Measurements from ENCODE around the gene GAL3ST3.
"Not testable (repeated sequence)": the region's sequence is repeated elsewhere in the genome, so short reads cannot be mapped to it uniquely, and the experiment has no call there.

The GAL3ST3 gene, protein sequence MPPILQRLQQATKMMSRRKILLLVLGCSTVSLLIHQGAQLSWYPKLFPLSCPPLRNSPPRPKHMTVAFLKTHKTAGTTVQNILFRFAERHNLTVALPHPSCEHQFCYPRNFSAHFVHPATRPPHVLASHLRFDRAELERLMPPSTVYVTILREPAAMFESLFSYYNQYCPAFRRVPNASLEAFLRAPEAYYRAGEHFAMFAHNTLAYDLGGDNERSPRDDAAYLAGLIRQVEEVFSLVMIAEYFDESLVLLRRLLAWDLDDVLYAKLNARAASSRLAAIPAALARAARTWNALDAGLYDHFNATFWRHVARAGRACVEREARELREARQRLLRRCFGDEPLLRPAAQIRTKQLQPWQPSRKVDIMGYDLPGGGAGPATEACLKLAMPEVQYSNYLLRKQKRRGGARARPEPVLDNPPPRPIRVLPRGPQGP

DNA sequence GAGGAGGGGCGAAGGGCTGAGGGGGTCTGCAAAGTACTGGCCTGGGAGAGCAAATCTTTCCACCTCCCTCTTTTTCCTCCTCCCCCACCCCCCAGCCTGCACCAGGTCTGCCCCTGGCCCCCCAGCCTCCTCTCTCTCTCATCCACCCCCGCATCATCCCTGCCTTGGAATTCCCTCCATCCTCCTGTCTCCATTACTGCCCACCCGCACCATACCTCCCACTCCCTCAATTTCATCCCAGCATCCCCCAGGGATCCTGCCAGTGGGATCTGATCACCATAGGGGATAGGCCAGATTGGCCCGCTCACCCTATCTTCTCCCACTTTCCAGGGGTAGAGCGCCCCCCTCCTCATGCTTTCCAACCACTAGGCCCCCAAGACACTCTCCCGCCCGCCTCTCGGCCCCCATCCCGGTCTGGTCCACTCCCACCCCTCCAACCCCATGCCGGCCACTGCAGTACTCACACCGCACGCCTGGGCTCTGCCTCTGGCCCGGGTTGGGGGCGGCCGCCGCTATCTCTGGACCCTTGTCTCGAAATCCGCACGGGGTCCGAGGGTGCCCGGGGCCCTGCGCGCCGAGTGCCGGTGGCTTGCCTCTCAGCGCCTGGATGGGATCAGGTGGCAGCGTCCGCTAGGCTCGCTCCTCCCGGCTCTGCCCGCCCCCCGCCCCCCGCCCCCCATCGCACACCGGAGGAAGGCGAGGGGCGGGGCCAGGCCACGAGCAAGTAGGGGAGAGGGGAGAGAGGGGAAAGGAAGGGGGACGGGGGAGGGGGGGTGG is at the start of gene GAL3ST3:
Gene GAL3ST3 (minus strand): TSS at position 615 of the 777 bp plus-strand sequence. CDS start 3,746 bp downstream, outside the sequence.
- in situ Hi-C loops (cut with MboI; ENCODE audit: low sequenced_read_pairs): no loop called here

DNA sequence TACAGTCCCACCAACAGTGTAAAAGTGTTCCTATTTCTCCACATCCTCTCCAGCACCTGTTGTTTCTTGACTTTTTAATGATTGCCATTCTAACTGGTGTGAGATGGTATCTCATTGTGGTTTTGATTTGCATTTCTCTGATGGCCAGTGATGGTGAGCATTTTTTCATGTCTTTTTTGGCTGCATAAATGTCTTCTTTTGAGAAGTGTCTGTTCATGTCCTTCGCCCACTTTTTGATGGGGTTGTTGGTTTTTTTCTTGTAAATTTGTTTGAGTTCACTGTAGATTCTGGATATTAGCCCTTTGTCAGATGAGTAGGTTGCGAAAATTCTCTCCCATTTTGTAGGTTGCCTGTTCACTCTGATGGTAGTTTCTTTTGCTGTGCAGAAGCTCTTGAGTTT is 43.2 kb upstream of the GAL3ST3 start:
- in situ Hi-C loops (cut with MboI; ENCODE audit: low sequenced_read_pairs): not testable (repeated sequence)

DNA sequence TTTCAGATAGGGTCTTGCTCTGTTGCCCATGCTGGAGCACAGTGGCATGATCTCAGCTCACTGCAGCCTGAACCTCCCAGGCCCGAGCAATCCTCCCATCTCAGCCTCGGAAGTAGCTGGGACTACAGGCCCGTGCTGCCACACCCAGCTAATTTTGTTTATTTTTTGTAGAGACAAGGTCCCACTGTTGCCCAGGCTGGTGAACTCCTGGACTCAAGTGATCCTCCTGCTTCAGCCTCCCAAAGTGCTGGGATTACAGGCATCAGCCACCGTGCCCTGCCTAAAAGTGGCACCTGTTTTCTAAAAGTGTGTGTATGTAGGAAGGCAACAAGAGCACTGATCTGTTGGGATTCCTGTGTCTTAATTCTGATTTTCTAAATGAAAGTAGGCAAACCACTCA is 41.3 kb upstream of the GAL3ST3 start:
- in situ Hi-C loops (cut with MboI; ENCODE audit: low sequenced_read_pairs): no loop called here

DNA sequence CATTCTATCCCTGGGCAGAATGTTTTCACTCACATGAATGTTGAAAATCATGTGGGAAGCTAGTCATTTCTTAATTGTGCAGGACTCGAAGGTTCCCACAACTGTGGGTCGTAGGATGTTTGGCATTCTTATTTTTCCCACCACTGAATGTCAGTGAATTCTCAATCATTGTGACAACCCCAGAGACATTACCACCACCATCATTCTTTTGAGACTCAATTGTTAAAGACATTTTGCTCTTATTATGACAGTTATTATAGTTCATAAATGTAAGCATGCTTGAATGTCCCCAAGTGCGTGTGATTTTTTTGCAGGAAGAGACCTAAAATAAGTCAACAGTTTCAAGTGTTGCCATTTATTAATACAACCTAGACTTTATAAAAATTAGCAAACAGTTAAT is 40.1 kb upstream of the GAL3ST3 start:
- in situ Hi-C loops (cut with MboI; ENCODE audit: low sequenced_read_pairs): no loop called here

DNA sequence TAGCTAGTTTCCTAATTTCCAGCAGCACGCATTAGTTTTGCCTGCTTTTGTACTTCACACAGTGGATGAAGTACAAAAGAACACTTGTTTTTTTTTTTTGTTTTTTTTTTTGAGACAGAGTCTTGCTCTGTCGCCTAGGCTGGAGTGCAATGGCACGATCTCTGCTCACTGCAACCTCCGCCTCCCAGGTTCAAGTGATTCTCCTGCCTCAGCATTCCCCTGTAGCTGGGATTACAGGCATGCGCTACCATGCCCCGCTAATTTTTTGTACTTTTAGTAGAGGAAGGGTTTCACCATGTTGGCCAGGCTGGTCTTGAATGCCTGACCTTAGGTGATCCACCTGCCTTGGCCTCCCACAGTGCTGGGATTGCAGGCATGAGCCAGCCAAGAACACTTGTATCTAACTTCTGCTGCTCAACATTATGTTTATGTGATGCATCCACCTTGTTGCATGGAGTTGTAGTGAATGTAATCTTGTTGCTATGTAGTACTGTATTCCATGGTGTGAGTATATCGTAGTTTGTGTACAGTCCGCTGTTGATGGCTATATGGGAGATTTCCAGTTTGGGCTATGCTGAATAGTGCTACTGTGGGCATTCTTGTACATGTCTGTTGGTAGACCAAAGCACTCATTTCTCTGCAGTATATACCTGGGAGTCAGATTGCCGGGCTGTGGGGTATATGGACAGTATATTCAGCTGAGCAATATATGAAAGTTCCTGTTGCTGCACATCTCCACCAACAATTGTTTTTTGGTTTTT is 38.4 kb upstream of the GAL3ST3 start:
- in situ Hi-C loops (cut with MboI; ENCODE audit: low sequenced_read_pairs): no loop called here

DNA sequence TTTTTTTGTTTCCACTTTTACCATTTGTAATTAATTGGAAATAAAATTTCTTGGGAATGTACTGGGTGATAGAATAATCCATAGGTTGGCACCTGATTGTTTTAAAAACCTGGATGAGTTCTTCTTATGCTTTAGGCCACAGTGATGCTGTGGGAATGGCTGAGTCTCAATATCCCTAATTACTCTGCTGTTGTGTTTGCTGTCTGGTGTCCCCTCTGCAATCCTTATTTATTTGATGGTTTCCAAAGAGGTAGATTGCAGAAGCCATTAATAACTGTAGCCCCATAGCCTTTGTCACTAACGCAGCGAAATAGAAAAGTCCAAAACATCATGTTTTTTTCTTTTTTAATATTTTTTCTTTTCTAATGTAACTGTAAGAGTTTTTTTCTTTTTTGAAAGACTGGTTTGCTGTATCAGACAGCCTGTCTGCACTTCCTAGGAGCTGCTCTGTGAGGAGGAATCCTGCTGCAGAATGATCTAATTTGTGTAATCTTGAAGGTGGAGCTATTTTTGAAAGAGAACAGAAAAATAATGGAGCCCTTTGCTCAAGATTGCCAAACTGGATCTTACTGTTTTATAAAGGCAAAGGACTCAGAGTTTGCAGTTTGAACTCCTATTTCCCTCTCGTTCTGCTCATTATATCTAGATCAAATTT is 36.0 kb upstream of the GAL3ST3 start:
- in situ Hi-C loops (cut with MboI; ENCODE audit: low sequenced_read_pairs): no loop called here

DNA sequence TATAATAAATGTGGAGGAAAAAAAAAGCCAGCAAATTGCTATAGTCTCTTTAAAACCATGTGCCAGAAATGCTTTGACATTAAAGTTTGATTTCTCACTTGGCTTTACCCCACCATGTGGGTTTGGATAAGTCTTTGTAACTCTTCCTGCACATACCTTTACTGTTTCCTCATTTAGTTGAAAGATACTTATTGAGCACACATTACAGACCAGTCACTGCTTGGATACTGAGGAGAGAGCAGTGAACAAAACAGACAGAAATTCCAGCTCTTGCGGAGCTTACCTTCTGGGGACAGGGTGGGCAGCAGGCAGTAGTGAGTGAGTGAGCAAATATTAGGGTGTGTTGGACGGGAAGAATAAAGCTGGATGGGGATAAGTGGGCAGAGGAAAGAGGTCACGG is 34.8 kb upstream of the GAL3ST3 start:
- in situ Hi-C loops (cut with MboI; ENCODE audit: low sequenced_read_pairs): no loop called here

DNA sequence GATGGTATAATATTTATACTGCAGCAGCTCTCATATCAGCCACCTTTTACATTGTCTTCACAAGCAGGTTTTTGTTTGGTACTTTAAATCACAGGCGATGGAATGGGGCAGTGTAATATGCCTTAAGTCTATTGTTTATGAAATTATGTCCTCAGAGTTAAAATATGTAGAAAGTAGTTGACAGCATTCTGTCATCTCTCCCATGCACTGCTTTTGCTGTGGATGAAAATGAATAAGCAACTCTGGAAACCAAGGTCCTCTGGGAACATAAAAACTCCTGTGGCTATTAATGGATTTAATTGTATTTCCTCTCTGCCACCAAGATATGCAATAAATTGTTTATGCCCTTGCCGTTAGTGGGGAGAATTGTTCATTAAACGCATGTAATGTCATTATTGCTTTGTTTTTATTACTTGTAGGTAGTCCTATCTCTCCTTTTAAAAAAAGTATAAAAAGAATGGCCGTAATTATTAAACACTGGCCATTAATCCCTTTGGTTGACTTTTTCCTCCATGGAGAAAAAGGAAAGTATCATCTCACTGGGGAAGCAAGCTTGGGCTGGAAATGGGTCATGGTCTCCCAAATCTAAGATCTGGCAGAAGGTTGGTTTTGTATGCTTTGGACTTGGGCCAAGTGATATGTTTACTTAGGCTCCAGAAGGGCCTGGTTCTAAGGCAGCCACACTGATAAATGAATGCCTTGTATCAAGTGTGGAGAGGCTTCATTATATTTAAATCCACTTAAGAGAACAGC is 34.2 kb upstream of the GAL3ST3 start:
- in situ Hi-C loops (cut with MboI; ENCODE audit: low sequenced_read_pairs): no loop called here

DNA sequence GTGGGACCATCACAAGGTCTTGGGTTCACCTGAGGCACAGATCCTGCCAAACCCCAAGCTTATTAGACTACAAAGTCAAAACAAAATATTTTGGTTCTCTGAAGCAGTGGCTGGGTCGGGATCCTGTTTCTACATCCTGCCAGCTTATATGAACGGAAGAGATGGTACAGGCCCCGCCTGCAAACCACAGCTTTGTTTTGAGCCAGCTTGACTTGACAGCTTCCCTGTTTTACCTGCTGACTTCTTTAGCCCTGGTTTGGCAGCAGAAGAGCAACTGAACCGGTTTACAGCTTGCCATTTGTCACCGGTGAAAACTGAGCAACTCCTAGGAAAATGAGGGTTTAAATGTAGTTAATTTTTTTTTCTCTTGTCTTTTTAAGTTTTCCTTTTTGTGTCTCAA is 32.5 kb upstream of the GAL3ST3 start:
- in situ Hi-C loops (cut with MboI; ENCODE audit: low sequenced_read_pairs): no loop called here

DNA sequence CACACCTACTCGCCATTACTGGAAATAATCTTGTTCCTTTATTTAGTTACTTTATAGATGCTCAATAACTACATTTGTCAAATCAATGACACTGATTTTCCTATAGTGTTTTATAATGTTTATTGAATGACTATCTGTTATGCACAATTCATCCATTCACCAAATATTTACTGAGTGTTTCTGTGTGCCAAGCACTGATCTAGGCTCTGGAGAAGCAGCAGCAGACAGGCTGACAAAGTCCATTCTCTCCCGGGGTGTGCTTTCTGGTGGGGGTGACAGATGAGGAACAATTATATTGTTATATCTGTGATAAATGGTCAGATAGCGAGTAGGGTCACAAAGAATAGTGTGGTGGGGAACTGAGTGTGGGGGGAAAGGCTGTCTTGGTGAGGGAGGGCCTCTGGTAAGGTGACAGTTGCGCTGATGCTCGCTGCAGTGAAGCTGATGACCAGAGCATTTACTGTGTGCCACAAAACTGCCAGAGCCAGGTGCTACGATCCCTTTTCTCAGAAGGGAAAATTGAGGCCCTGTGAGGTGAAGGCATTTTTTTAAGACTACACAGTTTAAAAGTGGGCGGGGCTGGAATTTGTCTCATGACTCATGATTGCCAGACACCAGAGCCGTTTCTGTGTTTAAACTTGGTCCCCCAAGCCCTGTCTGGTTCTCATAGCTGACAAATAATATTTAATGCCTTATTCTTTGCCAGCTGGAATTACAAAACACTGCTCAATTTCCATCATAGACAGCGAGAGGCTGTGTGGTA is 31.3 kb upstream of the GAL3ST3 start:
- in situ Hi-C loops (cut with MboI; ENCODE audit: low sequenced_read_pairs): no loop called here

DNA sequence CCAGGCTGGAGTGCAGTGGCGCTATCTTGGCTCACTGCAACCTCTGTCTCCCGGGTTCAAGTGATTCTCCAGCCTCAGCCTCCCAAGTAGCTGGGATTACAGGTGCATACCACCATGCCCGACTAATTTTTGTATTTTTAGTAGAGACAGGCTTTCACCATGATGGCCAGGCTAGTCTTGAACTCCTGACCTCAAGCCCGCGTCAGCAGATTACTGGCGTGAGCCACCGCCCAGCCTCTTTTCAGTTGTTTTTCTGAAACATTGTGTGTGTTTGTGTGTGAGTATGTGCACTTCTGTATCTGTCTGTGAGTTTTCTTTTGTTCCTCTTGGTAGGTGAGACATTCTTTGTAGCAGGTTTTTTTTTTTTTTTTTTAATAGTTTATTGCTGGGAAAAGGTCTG is 30.0 kb upstream of the GAL3ST3 start:
- in situ Hi-C loops (cut with MboI; ENCODE audit: low sequenced_read_pairs): not testable (repeated sequence)

DNA sequence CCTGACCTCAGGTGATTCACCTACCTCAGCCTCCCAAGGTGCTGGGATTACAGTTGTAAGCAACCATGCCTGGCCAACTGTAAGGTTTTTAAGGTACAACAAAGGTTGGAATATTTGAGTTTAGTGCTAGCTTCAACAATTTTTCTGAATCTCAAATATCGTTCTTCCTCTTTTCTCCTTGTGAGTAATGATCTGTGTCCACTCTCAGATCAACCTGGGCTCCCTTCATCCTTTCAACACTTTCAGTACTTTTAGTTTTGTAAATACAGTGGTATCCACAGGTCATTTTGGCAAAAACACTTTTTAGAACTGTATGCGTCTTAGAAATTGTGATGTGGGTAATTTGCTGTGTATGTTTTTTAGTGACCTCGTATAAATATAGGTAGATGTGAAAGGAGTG is 29.0 kb upstream of the GAL3ST3 start:
- in situ Hi-C loops (cut with MboI; ENCODE audit: low sequenced_read_pairs): no loop called here

DNA sequence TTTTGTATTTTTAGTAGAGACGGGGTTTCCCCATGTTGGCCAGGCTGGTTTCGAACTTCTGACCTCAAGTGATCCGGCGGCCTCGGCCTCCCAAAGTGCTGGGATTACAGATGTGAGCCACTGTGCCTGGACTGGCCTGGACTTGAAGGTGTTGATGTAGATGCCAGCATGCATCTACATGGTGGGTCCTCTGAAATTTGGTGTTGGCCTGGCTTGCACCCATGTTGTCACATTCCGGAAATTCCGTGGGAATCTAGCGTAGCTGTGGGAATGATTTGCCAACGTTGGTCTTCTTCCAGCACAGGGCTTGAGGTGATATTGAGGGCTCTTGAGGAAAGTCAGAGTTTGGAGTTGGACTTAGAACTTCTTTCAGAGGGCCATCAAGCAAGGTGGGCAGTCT is 27.6 kb upstream of the GAL3ST3 start:
- in situ Hi-C loops (cut with MboI; ENCODE audit: low sequenced_read_pairs): no loop called here

DNA sequence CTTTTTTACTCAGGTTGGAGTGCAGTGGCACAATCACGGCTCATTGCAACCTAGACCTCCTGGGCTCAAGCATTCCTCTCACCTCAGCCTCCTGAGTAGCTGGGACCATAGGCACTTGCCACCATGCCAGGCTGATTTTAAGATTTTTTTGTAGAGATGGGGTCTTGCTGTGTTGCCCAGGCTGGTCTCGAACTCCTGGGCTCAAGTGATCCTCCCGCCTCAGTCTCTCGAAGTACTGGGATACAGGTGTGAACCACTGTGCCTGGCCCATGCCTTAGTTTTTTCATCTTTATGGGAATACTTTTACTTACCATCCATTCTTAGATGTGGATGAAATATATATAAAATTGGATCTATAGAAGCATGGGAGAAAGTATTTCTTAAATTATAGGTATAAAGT is 26.3 kb upstream of the GAL3ST3 start:
- in situ Hi-C loops (cut with MboI; ENCODE audit: low sequenced_read_pairs): no loop called here

DNA sequence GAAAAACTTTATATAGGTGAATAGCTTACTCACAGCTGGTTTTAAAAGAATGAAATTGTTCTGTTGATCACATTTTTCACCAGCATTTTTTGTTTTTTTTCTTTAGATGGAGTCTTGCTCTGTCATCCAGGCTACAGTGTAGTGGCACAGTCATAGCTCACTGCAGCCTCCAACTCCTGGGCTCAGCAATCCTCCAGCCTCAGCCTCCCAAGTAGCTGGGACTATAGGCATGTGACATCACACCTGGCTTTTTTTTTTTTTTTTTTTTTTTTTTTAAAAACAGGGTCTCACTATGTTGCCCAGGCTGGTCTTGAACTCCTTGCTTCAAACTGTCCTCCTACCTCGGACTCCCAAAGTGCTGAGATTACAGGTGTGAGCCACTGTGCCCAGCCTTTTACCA is 24.7 kb upstream of the GAL3ST3 start:
- in situ Hi-C loops (cut with MboI; ENCODE audit: low sequenced_read_pairs): no loop called here

DNA sequence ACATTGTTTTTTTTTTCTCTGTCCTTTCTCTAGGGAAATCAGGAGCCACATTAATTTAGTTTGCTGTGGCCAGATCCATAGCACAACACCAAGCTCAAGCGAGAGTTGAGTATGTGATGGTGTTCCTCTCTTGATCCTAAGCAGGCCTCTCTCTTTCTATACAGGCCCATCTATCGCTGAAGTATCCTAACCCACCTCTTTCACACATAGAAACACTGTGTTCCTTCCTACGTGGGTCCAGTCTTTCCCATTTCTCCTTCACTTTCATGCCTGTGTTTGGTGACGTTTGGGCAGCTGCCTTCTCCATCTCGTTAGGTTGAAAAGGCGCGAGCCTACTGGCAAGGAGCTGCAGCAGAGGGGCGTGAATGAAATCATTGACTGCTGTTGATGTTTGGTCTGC is 23.6 kb upstream of the GAL3ST3 start:
- in situ Hi-C loops (cut with MboI; ENCODE audit: low sequenced_read_pairs): no loop called here

DNA sequence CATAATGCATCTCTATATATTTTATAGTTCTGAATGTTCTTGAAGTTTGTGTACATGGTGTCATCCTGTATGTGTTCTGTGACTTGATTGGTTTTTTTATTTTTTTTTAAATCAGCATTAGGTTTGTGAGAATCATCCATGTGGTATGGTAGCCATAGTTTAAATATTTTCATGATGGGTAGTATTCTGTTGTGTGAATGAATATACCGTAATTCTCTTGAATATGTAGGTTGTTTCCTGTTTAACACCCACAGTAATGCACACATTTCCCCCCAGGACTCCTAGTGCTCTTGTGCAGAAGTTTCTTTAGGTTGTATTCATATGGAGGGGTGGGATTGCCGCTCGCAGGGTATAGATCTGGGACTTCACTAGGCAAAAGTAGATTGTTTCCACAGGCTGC is 23.1 kb upstream of the GAL3ST3 start:
- in situ Hi-C loops (cut with MboI; ENCODE audit: low sequenced_read_pairs): no loop called here

DNA sequence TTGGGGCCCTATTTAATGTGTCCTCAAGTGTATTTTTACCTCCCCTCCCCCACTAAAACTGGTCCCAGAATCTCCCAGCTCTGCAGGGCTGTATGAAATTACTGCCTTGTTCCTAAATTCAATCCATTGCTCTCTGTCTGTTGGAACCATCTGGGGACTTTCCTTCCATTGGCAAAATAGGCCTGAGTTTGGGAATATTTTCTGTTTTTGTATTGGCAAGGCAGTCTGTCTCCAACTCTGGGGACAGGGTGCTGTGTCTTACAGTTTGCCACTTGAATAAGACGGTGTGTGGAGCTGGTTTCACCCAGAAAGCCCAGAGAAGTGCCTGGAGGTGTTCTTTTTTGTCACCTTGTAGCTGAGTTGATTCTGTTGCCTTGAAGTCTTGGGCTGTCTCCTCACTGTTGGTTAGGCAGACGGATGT is 22.4 kb upstream of the GAL3ST3 start:
- in situ Hi-C loops (cut with MboI; ENCODE audit: low sequenced_read_pairs): no loop called here

DNA sequence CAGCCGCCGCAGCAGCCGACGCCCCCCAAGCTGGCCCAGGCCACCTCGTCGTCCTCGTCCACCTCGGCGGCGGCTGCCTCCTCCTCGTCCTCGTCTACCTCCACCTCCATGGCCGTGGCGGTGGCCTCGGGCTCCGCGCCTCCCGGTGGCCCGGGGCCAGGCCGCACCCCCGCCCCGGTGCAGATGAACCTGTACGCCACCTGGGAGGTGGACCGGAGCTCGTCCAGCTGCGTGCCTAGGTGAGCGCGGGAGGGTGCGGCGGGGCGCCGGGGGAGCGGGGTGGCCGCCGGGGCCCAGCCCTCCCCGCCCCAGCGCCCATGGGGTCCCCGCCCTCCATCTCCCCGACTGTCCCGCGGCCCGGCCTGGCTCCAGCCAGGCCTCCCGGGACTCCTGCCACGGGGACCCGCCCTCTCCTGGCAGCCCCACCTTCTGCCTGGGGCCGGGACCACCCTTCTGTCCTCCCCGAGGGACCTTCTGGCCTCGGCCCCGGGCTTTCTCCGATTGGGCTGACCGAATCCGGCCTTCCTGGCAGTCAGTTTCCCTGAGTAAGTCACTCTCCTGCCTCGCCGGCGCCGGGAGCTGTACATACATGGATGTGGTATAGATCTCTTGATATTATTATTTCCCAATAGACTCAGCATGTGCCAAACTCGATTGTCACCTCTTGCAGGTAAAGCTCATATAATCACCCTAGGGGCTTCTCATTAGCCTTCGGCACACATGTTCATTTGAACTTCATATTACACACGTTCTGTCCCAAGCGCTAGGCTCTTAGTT is 21.8 kb upstream of the GAL3ST3 start:
- in situ Hi-C loops (cut with MboI; ENCODE audit: low sequenced_read_pairs): no loop called here
